ENCODE measurements around the gene KCNQ4. TPM values are rescaled to one million over a fixed set of nuclear protein-coding genes. Genes with fewer than 3 reads are reported as not detected.
A peak's percentile ranks its signal among the peaks of the same experiment; 100 is the strongest.

Gene KCNQ4
- total and polyA plus RNA-seq, 12 donors: 1.0 to 3.4 (median 2.1) TPM

DNA sequence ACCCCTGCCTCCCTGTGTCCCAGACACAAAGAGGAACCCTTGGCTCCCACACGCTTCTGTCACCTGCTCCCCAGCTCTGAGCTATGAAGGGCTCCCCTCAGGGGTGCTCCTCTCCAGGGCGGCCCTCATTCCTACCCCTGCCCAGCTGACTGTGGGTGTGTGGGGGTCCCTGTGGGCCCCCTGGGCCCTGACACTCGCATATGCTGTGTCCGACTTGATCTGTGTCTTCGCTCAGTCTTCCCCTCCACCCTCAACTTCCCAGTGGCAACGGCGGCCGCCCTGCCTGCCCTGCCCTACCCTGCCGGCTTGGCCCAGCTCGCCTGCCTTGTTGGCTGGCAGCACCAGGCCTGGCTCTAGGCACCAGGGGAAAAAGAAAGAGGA is 1.2 kb downstream of the KCNQ4 start:
- no peaks in the 10 kb centered on the region for H3K36me3 ChIP-seq
- ATAC-seq: peak in 6 of 8 donors; percentile 7 to 31 (median 20)
- WGBS, 2 donors: 80% methylated on average over 10 of the region's 10 CpGs
- H3K27me3 ChIP-seq: peaks cover 0 to 34% (median 0%) of the 10 kb centered on the region in 7 donors
- H3K4me3 ChIP-seq: peak overlapping the region in 8 of 10 donors; percentile 0 to 52 (median 46)
- TF ChIP-seq, protein P1, sequence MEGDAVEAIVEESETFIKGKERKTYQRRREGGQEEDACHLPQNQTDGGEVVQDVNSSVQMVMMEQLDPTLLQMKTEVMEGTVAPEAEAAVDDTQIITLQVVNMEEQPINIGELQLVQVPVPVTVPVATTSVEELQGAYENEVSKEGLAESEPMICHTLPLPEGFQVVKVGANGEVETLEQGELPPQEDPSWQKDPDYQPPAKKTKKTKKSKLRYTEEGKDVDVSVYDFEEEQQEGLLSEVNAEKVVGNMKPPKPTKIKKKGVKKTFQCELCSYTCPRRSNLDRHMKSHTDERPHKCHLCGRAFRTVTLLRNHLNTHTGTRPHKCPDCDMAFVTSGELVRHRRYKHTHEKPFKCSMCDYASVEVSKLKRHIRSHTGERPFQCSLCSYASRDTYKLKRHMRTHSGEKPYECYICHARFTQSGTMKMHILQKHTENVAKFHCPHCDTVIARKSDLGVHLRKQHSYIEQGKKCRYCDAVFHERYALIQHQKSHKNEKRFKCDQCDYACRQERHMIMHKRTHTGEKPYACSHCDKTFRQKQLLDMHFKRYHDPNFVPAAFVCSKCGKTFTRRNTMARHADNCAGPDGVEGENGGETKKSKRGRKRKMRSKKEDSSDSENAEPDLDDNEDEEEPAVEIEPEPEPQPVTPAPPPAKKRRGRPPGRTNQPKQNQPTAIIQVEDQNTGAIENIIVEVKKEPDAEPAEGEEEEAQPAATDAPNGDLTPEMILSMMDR (IDR thresholded peaks at IDR 0.05): no peak
- intact Hi-C loops (cut with DNase I): no loop called here
- H3K9me3 ChIP-seq: no peaks in the 10 kb centered on the region
- H3K27ac ChIP-seq: peak overlapping the region in 8 of 10 donors; percentile 3 to 65 (median 38)
- DNase-seq: no peak
- H3K4me1 ChIP-seq: peaks cover 13 to 25% (median 23%) of the 10 kb centered on the region in 9 donors

DNA sequence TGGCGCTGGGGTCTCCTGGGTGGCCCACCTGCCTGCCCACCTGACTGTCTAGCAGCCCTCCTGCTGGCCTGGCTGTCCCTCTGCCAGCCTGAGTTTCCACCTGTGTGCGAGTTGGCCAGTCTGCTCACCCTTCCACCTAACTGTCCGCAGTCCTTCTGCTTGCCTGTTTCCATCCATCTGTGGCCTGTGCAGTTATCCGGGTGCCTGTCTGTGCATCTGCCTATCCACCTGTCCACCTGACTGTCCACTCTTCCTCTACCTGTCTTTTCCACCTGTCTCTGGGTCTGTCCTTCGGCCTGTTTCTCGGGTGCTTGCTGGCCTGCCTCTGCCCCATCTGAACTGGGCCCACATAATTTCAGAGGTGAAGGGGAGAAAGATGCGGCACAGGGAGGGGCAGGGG is 1.9 kb downstream of the KCNQ4 start:
- 95 to 99% methylated on average over 7 of the region's 7 CpGs for WGBS, 2 donors
- intact Hi-C loops (cut with DNase I): no loop called here

DNA sequence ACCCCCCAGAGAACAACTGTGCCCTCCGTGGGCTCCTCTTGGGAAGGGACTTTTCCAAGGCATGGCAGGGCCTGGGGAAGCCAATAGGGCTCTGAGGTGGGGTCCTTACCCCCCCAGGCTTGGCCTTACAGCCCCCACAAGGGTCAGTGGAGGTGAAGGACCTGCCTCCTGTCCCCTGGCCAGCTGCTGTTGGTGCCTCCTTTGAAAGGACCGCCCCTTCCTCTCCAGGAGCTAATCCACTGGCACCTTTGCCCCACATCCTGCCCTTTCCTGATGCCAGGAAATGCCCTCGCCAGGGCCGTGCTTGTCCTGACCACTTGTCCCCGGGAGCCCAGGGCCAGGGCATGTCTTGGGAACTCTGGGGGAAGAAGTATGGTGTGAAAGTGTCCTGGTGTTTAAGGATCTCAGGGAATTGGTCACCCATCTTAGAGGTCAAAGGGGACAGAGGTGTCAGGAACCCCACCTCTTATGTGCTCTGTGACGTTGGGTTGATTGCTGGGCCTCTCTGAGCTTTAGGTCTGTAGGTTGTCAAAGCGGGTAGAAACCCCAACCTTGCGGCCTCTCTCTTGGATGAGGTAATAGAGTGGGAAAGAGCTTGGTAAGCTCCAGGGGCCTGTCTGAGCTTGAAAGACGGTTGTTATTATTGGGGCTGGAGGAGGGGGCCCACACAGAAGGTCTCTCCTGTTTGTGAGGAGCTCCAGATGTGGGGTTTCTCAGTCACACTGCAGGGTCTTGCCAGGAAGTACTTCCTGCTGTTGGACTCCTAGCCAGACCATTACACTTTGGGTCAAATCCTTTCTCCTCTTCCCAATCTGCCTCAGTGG is 2.8 kb downstream of the KCNQ4 start:
- WGBS, 2 donors: 71 to 72% methylated on average over 9 of the region's 9 CpGs

More for the DNA sequence above, 1.9 kb downstream of the KCNQ4 start:
- Histone ChIP-seq H3K4me3 (no peak overlapping the region), H3K9me3 (no peaks in the 10 kb centered on the region), H3K27ac (peak overlapping the region in 3 of 10 donors; percentile 46 to 65 (median 64)), H3K4me1 (peaks cover 13 to 28% (median 23%) of the 10 kb centered on the region in 9 donors), H3K27me3 (peaks cover 0 to 34% (median 0%) of the 10 kb centered on the region in 7 donors), H3K36me3 (no peaks in the 10 kb centered on the region)
- TF ChIP-seq, protein P1 (IDR thresholded peaks at IDR 0.05): no peak
- no peak for DNase-seq
- ATAC-seq: no peak

DNA sequence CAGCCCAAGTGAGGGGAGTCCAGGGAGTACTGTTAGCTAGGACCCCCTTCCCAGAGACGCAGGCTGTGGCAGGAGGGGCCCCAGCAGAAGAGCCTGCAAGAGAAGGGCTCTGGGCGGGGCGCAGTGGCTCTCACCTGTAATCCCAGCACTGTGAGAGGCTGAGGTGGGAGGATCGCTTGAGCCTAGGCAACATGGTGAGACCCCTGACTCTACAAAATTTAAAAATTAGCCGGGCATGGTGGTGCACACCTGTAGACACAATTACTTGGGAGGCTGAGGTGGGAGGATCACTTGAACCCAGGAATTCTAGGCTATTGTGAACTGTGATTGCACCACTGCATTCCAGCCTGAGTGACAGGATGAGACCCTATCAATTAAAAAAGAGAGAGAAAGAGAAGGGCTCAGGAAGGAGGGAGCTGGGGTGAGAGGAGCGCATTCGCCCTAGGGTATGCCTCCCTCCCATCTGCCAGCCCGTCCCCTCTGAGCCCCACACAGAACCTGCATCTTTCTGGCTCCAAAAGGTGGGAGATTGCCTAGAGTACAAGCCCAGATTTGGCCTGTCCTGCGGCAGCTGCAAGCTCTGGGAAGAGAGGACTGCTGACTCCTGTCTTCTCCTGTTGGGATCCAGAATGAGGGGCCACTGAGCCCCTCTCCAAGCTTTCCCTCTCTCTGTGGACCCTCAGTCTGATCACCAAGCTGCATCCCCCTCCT is 3.6 kb downstream of the KCNQ4 start:
- intact Hi-C loops (cut with DNase I): no loop called here
- H3K9me3 ChIP-seq: no peaks in the 10 kb centered on the region
- DNase-seq (no peak), ATAC-seq (no peak)
- 86 to 95% methylated on average over 9 of the region's 9 CpGs for WGBS, 2 donors
- no peaks in the 10 kb centered on the region for H3K36me3 ChIP-seq
- H3K27me3 ChIP-seq: peaks cover 0 to 33% (median 0%) of the 10 kb centered on the region in 7 donors
- TF ChIP-seq, protein P1 (IDR thresholded peaks at IDR 0.05): no peak
- H3K4me1 ChIP-seq: peaks cover 13 to 31% (median 19%) of the 10 kb centered on the region in 9 donors
- H3K27ac ChIP-seq: no peak overlapping the region
- H3K4me3 ChIP-seq: no peak overlapping the region

More for the DNA sequence above, 2.8 kb downstream of the KCNQ4 start:
- intact Hi-C loops (cut with DNase I): no loop called here
- Histone ChIP-seq H3K9me3 (no peaks in the 10 kb centered on the region), H3K4me3 (no peak overlapping the region), H3K4me1 (peaks cover 13 to 33% (median 23%) of the 10 kb centered on the region in 9 donors), H3K27ac (peak overlapping the region in 1 of 10 donors; percentile 10), H3K36me3 (no peaks in the 10 kb centered on the region), H3K27me3 (peaks cover 0 to 34% (median 0%) of the 10 kb centered on the region in 7 donors)
- TF ChIP-seq, protein P1 (IDR thresholded peaks at IDR 0.05): no peak
- DNase-seq: no peak
- no peak for ATAC-seq
